Ishikawa (cell line): Measurements from ENCODE around the gene IQCH.

Source experiments
- CREB1 ChIP-seq: IDR thresholded peaks from 2 replicates; pipeline ENCODE4 v1.6.1; 2012; ENCODE audit warnings: low read depth
- EP300 ChIP-seq: IDR thresholded peaks from 2 replicates; pipeline ENCODE4 v1.6.1; 2012; ENCODE audit warnings: borderline replicate concordance
- FOXM1 ChIP-seq: IDR thresholded peaks from 2 replicates; pipeline ENCODE4 v1.6.1; 2012; ENCODE audit warnings: low read depth, borderline replicate concordance
- MAX ChIP-seq: IDR thresholded peaks from 2 replicates; pipeline ENCODE4 v1.6.1; 2012
- NFIC ChIP-seq: IDR thresholded peaks from 2 replicates; pipeline ENCODE4 v1.6.1; 2012
- RAD21 ChIP-seq: IDR thresholded peaks from 2 replicates; pipeline ENCODE4 v1.6.1; 2012; ENCODE audit warnings: low read depth
- REST ChIP-seq: IDR thresholded peaks from 2 replicates; pipeline ENCODE4 v1.6.1; 2012; ENCODE audit warnings: low read depth, mild to moderate bottlenecking
- TAF1 ChIP-seq: IDR thresholded peaks from 2 replicates; pipeline ENCODE4 v1.6.1; 2012; ENCODE audit warnings: low read depth, mild to moderate bottlenecking
- TCF12 ChIP-seq: IDR thresholded peaks from 2 replicates; pipeline ENCODE4 v1.6.1; 2012; ENCODE audit warnings: low read depth
- TEAD4 ChIP-seq: IDR thresholded peaks from 2 replicates; pipeline ENCODE4 v1.6.1; 2012
- USF1 ChIP-seq: IDR thresholded peaks from 2 replicates; pipeline ENCODE4 v1.6.1; 2012
- YY1 ChIP-seq: IDR thresholded peaks from 2 replicates; pipeline ENCODE4 v1.6.1; 2012; ENCODE audit warnings: low read depth
- ZBTB7A ChIP-seq: IDR thresholded peaks from 2 replicates; pipeline ENCODE4 v1.6.1; 2012; ENCODE audit warnings: low read depth

GRCh38 chr15:67548862-67549651, 294.5 kb downstream of the IQCH start:
- TF ChIP-seq TAF1, result no peak
- no peak for TF ChIP-seq USF1
- TF ChIP-seq REST, result no peak
- no peak for TF ChIP-seq ZBTB7A
- peak; percentile 6; the same call in 1 of the 2 replicates for TF ChIP-seq RAD21
- TF ChIP-seq NFIC, result no peak
- no peak for TF ChIP-seq TEAD4
- TF ChIP-seq YY1, result no peak
- TF ChIP-seq MAX, result no peak
- no peak for TF ChIP-seq EP300
- no peak for TF ChIP-seq TCF12
- TF ChIP-seq CREB1, result no peak
- no peak for TF ChIP-seq FOXM1
